GM21390 (cell line): ENCODE data around the gene MGAT4A.
"Not testable (repeated sequence)": the region's sequence is repeated elsewhere in the genome, so short reads cannot be mapped to it uniquely, and the experiment has no call there.

Experiments
- ATAC-seq: cut with Tn5 transposase; IDR thresholded peaks from one replicate; pipeline ENCODE4 v1.9.1; 2021; ENCODE audit not compliant: unreplicated experiment

Gene MGAT4A

GRCh38 chr2:98759827-98760625 is 29.1 kb upstream of the MGAT4A start:
- no peak for ATAC-seq

DNA sequence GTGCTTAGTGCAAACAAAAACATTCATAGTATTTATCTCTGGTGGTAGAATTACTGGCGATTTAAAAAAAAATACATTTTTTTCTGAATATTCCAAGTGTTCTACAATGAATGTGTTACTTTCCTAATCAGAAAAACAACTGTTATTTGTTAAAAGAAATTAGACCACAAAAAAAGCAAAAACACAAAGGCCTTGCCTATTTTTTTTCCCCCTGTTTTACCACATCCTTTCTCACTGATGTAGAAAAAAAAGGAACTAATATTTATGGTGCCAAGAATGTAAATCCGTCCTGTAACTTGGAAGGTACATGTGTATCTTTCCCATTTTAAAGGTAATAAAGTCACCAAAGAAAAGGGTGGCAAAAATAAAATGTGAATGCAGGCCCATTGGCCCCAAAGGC is 28.4 kb upstream of the MGAT4A start:
- no peak for ATAC-seq

GRCh38 chr2:98757904-98758421 is 27.0 kb upstream of the MGAT4A start:
- peak; percentile 82 for ATAC-seq

- ATAC-seq = no peak
Observed at GRCh38 chr2:98753801-98754200, 22.9 kb upstream of the MGAT4A start.

GRCh38 chr2:98752711-98753110 is 21.8 kb upstream of the MGAT4A start:
- not testable (repeated sequence) for ATAC-seq

- no peak for ATAC-seq
Observed at GRCh38 chr2:98751748-98752147, 20.8 kb upstream of the MGAT4A start.

- ATAC-seq = no peak
Observed at GRCh38 chr2:98750593-98751282, 19.8 kb upstream of the MGAT4A start.

- no peak for ATAC-seq
Observed at GRCh38 chr2:98749066-98749450, 18.1 kb upstream of the MGAT4A start.

DNA sequence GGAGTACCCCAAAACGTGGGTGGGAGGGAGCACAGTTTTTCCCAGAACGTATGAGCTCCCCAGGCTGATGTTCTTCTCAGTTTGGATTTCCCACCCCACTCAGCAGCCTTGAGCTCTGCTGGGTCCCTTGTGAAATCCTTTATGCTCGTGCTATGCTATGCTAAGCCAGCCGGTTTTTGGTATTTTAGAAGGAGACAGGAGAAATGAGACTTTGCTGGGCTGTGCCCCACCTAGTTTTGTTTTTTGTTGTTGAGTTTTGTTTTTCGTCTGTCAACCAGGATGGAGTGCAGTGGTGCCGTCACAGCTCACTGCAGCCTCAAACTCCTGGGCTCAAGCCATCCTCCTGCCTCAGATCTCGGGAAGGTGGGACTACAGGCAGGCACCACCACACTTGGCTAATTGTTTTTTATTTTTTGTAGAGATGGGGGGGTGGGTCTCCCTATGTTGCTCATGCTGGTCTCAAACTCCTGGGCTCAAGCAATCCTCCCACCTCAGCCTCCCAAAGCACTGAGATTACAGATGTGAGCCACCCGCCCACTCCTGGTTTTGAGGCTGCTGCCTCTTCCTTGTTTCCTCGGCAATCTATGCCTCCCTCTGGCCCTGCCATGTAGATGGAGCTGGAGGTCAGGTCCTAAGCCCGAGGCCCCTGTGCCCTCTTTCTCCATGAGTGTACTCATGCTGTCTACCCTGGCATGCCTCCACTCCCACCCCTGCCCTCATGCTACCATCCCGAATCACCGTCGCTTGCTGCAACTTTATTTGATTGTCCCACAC is 17.5 kb upstream of the MGAT4A start:
- peak; percentile 61 for ATAC-seq

DNA sequence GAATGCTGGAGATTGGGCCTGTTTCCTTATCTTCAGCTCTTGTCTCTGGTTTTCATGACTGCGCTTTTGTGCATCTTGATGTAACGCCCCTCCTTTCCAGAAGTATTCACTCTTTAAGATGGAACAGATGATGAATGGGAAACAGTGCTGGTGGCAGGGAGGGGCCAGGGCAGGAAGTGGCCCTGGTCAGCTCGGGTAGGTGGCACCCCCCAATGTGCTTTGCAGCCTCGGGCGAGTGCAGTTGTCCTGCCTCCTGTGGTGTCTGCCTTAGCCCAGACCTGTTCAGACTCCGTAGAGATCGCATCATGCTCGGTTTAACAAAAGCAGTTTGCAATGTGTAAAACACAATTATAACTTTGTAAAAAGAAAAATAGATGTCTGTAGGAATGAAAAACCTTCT is 17.0 kb upstream of the MGAT4A start:
- no peak for ATAC-seq

DNA sequence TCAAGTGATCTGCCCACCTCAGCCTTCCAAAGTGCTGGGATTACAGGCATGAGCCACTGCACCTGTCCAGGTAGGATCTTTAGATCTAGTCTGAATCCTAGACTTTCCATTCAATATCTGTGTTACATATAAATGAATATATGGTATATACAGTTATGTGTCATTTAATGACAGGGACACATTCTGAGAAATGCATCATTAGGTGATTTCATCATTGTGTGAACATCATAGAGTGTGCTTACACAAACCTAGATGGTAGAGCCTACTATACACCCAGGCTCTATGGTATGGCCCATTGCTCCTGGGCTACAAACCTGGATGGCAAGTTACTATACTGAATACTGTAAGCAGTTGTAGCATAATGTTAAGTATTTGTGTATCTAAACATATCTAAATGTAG is 15.5 kb upstream of the MGAT4A start:
- ATAC-seq = no peak

DNA sequence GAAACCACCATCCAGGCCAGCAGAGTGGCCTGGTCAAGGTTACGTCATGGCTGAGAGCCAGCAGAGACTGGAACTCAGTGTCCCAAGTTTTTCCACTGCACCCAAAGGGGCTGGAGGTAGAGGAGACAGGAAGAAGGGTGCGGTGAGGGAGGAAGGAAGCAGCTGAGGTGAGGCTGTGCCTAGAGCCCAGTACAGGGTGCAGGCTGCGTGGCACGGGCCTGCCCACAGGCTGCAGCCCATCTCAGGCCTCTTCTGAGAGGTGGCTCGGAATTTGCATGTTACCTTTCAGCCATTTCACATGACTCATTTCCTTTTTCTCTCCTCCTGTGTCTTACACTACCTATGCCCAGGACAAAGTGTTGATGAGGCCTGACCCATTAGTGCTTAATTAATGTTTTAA is 13.7 kb upstream of the MGAT4A start:
- no peak for ATAC-seq

DNA sequence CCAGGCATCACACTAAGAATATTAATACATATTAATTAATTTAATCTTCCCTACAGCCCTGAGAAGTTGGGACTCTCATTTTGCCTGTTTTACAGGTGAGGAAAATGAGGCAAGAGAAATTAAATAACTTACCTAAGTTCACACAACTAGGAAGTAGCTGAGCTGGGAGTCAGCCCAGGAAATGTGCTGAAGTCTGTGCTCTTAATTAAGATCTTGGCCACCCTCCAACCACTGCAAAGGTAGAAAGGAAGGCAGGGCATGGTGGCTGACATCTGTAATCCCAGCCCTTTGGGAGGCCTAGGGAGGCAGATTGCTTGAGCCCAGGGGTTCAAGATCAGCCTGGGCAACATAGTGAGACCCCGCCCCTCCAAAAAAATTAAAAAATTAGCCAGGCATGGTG is 12.9 kb upstream of the MGAT4A start:
- no peak for ATAC-seq

DNA sequence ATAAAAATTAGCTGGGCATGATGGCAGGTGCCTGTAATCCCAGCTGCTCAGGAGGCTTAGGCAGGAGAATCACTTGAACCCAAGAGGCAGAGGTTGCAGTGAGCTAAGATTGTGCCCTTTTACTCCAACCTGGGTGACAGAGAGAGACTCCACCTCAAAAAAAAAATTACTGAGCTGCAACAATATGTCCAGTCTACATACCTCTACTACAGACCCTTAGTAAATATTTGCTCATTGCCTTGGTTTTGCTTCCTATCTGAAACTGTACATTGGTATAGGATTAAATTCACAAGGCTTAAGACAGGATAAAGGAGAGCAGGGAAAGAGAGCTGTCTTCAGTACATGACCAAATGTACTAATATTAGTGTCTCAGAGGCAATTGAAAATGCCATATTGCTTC is 8.1 kb upstream of the MGAT4A start:
- ATAC-seq = no peak

GRCh38 chr2:98738304-98738703 is 7.4 kb upstream of the MGAT4A start:
- no peak for ATAC-seq

- ATAC-seq = no peak
Observed at GRCh38 chr2:98737848-98738247, 6.9 kb upstream of the MGAT4A start.

DNA sequence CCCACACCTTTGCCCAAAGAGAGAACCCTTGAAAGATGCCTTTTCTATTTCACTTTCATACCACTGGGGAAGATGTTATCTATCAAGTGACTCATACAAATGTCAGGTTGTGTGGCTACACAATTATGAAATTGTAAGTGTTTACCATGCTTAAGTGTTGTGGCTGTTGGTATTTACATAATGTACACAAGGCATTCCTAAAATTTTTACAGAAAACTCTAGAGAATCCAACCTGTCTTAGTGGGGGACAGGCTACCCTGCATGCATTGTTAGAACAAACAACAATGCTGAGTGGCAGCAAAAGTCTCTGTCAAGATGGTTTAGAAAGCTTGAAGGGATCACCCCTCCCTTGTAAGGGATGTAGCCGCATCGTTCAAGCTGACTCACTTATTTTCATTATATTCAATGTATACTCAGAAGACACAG is 5.5 kb upstream of the MGAT4A start:
- no peak for ATAC-seq

DNA sequence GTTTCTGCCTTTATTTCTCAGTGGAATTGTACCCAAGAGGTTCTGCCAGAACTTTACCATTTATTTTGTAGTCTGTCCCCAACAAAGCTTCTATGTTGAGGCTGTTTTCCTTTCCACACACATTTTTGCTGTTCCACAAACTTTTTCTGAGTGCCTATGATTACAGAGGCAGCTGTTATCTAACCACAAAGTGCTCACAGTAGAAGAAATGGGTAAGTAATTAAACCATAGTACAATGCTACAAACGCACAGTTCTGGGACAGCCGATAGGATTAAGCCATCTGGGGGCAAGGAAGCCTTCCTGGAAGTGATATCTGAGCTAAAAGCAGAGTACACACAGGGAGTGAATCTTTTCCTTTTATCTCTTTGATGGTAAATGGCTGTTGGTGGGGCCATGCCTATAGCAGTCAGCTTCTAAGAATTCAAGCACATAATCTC is 3.9 kb upstream of the MGAT4A start:
- ATAC-seq = no peak

DNA sequence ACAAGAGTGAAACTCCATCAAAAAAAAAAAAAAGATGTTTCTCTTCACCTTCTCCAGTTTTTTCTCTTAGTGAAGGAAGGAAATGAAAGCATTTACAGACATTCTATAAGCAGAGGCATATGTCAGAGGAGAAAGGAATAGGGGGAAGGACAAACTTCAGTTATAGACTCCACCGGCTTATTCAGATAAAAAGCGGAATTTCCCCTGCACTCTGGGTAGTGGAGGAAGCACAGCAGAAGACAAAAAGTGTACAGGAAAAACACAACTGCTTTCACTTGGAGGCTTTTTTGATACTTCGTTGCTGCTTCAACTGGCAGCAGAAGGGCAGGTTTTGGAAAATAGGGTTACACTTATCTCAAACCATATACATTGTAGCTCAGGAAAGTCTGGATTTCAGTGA is 3.2 kb upstream of the MGAT4A start:
- no peak for ATAC-seq

- ATAC-seq = no peak
Observed at GRCh38 chr2:98732430-98733051, 1.6 kb upstream of the MGAT4A start.

GRCh38 chr2:98731894-98732349 is 990 bp upstream of the MGAT4A start:
- ATAC-seq = no peak
